Measurements from ENCODE around the gene VSIG10L.

VSIG10L gene

DNA sequence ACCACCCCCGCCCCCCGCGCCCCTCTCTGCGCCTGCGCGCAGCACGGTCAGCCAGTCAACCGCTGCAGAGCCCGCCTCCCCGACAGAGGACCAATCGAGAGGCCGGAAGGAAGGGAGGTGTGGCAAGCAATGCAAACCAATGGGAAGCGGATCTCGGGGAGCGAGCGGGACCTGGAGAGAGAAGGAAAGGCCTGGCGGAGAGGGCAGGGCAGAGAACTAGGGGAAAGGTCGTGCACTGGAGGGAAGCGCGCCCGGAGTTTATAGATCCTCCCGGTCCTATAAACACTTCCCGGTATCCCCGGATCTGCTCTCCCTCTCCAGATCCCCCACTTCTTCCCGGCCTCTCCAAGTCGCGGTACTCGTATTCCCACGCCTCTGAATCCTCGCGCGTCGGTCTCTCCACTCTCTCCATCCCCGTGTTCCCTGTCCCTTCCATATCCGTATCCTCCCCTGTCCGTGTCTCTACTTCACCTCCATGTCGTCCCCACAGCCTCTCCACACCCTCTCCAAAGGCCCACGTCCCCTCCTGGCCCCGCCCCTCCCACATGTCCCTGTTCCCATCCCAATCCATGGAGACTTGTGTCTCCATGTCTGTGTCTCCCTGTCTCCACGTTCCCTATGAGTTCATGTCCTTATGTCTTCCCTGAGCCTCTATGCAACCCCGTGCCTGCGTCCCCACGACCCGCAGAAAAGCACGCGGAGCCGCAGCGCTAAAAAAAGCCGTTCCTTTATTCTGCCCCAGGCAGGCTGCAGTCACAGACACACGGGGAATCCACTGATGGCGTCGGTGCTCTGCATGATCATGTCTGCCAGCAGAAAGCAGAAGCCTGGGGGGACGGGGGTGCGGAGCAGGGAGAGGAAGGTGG is 24.7 kb upstream of the VSIG10L start:
- DNase-seq (ENCODE audit: low read depth, low spot score): peak; percentile 97
- peak overlapping the region; percentile 65 for H3K4me3 ChIP-seq (ENCODE audit: low read length)

DNA sequence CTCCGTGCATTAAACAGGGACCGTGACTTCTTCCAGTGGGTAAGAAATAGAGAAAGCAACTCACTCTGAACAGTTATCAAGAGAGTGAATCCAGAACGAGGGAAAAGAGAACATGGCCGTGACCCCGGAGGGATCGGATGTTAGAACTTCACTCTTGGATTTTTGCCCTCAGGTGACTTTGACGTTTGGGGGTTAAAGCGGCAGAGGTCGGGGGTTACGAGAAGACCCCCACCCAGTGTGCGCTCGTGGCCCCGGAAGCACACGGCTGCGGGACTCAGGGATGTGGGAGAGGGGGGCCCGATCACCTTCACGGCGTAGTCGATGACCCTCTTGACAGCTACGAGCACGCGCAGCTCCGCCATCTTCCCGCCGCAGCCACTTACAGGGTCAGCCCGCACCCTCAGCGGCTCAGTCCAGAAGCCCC is 24.0 kb upstream of the VSIG10L start, which contains the start of gene ETFB:
Gene ETFB, minus strand, starts transcription at position 424 of the 424 bp plus-strand sequence. Its CDS starts 62 bp downstream, at position 362.
- no peak for DNase-seq (ENCODE audit: low read depth, low spot score)
- H3K4me3 ChIP-seq (ENCODE audit: low read length): peak within 1 kb of the TSS; percentile 65

DNA sequence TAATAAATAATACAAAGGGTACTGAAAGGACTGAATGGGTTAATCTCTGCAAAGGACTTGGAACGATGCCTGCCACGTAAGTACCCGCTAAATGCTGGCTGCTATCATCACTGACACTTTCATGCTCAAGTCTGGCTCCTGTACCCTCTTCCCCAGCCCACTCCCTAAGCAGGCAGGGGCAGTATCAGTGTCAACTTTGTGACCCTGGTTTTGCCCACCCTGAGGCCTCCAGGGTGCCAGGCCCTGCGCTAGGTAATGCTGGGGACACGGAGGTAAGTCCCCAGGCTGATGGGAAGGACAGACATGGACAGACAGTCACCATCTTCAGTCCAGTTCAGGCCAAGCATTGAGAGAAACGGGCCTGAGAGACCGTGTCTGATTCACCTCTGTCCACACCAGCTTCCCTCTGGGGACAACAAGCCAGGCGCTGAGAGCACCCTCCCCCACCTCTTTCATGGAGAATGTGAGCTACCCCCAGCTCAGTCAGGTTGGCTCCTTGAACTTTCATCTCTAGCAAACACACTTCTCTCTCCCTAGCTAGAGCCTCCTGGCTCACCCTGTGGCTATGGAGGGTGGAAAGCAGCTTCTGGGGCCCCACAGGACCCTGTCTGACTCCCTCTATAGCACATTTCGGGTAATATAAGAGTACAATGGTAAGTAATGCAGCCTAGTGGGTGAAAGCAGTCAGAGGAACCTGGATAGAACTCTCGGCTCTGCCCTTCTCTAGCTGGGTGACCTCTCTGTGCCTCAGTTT is 23.4 kb upstream of the VSIG10L start:
- H3K4me3 ChIP-seq (ENCODE audit: low read length): peak overlapping the region; percentile 65
- no peak for DNase-seq (ENCODE audit: low read depth, low spot score)

DNA sequence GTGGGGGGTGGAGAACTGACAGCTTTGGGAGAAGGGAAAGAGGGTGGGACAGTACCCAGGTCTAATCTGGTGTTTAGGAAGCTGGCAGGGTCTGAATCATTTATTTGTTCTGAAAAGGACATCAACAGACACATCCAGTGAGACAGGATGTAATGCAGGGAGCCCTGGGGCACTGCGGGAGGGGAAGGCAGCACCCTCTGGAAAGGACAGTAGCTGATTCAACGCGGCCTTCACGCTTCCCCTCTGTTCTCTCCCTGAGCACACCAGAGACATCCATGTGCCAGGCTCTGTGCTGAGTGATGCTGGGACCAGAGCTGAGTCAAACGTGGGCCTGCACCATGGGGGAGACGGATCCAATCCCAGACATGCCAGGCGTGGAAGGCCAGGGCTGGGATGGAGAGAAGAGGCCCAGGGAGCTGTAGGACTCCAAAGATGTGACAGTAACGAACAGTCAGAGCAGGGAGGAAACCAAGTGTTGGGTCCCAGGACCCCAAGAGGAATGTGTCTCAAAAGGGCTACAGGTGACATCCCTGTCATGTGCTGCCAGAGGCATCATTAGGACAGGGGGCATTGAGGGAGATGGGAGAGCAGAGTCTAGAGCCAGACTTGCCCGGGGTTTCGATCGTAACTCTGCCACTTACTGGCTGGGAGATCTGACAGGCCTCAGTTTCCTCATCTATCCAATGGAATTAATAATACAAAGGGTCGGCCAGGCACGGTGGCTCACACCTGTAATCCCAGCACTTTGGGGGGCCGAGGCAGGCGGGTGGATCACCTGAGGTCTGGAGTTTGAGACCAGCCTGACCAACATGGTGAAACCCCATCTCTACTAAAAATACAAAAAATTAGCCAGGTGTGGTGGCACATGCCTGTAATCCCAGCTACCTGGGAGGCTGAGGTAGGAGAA is 22.5 kb upstream of the VSIG10L start:
- DNase-seq (ENCODE audit: low read depth, low spot score): no peak
- no peak overlapping the region for H3K4me3 ChIP-seq (ENCODE audit: low read length)

DNA sequence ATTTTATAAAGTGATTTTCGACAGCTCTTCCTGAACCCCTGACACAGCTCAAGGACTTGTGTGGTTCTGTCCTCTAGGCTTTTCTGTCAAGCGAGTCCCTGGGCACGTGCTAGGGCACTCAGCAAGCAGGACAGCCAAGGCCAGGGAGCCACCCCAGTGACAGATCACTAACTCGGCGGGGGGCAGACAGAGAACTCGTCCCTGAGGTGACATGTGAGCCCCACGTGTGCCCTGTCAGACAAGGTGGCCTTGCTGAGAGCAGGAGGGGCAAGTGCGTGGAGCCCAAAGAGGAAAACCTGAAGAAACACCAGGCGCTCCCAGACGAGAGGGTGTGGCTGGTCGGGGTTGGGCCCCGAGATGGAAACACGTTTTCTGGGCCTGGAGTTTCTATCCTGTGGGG is 19.3 kb upstream of the VSIG10L start:
- DNase-seq (ENCODE audit: low read depth, low spot score): no peak
- no peak overlapping the region for H3K4me3 ChIP-seq (ENCODE audit: low read length)

DNA sequence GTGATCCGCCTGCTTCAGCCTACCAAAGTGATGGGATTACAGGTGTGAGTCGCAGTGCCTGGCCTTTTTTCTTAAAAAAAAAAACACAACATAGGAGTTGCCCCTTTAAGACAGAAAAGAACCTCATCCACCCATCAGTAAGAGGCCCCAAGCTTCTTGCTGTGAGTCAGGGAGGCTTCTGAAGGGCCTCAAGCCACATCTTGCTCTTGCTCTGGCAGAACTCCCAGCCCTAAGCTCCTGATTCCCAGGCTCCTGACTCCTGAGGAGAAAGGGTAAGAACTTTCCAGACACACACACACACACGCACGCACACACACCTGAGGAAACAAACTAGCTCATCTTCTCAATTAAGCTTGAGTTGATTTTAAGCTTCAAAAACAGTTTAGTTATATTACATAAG is 17.4 kb upstream of the VSIG10L start:
- DNase-seq (ENCODE audit: low read depth, low spot score): no peak
- no peak overlapping the region for H3K4me3 ChIP-seq (ENCODE audit: low read length)

DNA sequence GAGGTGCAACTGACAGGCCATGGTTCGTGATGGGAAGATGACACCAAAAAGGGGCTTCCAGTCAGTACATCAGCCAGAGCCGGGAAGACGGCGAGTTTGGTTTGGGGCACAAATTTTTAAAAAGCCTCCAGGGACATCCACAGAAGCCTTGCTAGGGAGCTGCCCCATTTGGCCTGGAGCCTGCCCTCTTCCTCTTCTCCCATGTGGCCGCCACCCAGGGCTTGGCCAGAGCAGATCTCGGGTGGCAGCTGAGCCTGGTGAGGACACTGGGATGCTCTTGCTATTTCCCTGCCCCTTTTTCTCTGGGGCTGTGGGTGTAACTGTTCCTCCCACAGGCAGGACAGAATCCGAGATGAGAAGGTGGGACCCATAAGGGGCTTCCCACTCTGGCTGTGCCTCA is 16.0 kb upstream of the VSIG10L start:
- no peak overlapping the region for H3K4me3 ChIP-seq (ENCODE audit: low read length)
- no peak for DNase-seq (ENCODE audit: low read depth, low spot score)

DNA sequence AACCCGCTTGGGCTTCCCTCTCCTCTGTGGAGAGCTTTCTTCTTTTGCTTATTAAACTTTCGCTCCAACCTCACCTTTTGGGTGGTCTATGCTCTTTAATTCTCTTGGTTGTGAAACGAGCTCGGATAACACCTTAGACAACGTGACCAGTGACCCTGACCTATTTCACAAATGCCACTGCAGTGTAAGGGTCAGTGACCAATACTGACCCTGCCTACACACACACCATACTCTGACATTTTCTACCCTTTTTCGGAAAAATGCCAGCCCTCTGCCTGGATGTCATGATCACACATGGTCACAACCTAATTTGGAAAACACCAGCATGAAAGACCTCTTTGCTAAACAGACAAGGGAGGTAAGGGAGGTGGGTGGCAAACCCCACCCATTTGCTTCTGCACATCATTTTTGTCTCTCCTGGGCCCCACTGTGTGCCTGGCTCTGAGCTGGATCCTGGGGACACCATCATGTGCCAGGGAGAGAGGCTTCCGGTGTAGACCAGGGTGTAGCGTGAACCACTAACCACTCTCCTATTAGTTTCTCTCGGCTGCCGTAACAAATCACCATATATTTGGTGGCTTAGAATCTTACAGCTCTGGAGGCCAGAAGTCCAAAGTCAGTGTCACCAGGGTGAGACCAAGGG is 14.3 kb upstream of the VSIG10L start:
- no peak for DNase-seq (ENCODE audit: low read depth, low spot score)
- H3K4me3 ChIP-seq (ENCODE audit: low read length): no peak overlapping the region

DNA sequence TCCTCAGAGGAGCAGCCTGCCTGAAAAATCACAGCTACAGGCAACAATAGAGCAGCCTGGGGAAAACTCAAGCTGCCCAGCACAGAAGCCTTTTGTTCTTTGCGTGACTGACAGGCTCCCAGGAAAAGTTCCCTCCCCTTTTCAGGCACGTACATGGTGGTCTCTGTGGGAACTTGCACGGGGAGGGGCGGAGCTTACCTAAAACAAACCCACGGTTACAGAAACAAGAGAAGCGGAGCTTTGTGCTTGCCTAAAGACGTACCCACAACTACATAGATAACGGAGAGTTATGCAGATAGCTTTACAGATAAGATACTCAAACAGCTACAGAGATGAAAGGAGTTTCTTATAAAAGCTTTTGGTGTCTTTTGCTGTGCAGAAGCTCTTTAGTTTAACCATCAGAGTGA is 12.8 kb upstream of the VSIG10L start:
- DNase-seq (ENCODE audit: low read depth, low spot score): peak; percentile 99
- peak overlapping the region; percentile 15 for H3K4me3 ChIP-seq (ENCODE audit: low read length)

DNA sequence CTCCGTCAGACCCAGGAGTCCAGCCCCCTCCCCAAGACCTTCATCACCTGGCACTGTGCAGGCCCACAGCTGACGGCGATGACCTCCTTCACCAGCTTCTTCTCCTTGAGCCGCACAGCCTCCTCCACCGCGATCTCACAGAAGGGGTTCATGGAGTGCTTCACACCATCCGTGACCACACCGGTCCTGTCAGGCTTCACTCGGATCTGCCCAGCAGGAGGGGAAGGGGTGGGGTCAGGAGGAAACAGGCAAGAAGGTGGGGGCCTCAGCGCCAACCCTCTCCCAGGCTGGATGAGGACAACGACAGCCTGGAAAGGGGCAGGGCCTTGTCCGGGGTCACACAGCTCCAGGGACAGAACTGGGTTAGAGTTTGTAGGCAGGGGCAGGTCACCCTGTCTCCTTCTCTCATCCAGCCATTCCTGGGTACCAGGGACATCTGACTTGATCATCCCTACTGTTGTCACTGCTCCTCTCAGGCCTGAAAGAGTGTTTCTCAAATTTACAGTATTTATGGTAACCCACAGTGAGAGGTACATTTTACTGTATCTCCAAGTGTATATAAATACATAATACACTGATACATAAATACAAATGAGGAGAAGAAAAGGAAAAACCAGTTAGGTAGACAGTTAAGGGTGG is 12.3 kb upstream of the VSIG10L start:
- no peak for DNase-seq (ENCODE audit: low read depth, low spot score)
- peak overlapping the region; percentile 15 for H3K4me3 ChIP-seq (ENCODE audit: low read length)

DNA sequence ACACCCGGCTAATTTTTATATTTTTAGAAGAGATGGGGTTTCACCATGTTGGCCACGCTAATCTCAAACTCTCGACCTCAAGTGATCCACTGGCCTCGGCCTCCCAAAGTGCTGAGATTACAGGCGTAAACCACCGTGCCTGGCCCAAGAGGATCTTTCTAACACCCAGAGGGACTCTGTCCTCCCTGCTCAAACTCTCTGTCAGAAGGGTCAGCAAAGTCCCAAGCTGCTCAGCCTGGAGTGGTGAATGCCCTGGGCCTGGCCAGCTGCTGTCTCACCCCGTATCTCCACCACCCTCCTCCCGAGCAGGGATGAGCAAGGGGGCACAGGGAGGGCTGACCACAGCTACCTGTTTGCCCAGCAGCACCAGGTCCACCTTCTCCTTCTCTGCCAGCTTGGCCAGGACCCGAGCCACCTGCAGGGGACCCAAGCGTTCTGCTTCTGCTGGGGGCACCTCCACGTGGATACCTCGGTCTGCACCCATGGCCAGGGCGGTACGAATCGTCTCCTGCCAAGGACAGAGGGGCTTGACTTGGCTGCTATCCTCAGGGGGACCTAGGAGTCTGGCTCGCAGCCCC is 10.9 kb upstream of the VSIG10L start:
- DNase-seq (ENCODE audit: low read depth, low spot score): no peak
- no peak overlapping the region for H3K4me3 ChIP-seq (ENCODE audit: low read length)

DNA sequence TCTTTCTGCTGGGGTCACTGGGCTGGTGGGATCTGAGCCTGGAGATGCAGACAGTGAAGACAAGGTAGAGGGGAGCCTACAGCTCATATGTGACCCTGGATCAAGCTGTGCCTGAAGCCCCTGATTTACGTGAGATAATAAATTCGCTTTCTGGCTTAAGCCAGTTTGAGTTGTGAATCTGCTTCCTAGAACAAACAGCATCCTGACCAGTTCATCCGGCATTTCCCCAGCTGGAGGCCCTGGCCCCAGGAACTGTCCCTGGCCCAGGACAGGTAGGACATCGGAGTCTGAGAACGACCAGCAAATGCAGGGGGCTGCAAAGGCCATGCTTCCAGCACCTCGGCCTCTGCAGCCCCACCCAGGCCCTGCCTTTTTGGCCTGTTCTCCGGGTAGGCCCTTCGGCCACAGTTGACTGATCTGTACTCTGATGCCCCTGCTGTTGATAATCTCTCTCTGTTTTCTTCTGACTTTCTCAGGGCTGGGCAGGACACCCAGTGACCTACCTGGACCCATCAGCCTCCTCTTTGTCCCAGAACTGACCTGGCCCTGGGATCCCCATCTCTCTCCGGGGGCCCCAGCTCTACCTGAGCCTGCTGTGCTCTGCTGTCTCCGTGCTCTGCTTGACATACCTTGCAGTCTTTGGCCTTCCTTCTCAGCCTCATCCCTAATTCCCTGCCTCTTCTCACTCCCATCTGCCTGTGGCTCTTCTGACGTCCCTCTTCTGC is 9.5 kb upstream of the VSIG10L start:
- DNase-seq (ENCODE audit: low read depth, low spot score): no peak
- H3K4me3 ChIP-seq (ENCODE audit: low read length): no peak overlapping the region

DNA sequence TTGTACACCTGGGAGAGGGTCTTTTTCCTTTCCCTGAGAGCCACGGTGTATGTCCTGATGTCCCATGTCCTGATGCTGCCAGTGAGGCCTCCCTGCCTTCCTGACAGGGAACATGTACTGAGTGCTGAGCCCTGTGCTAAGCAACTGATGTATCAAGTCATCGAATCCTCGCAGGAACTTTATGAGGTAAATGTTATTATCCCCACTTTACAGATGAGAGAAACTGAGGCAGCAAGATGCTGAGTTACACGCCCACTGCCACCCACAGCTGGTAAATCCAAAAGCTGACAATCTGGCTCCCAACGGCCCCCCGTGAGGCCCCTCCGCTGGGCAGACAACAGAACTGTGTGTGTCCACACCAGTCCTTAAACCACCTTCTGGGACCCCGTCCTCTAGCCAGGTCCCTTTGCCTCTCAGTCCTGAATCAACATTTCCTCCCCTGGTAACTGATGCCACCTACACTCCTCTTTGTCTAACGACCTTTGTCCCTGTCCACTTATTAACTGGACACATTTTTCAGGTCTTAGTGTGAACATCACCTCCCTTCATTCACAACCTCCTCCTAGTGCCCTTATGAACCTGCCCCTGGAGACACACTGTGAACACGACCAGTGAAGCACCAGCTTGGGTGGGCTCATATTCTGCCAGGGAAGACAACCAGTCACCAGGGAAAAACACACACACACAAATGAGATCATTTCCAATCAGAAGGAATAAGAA is 5.4 kb upstream of the VSIG10L start:
- no peak for DNase-seq (ENCODE audit: low read depth, low spot score)
- no peak overlapping the region for H3K4me3 ChIP-seq (ENCODE audit: low read length)

DNA sequence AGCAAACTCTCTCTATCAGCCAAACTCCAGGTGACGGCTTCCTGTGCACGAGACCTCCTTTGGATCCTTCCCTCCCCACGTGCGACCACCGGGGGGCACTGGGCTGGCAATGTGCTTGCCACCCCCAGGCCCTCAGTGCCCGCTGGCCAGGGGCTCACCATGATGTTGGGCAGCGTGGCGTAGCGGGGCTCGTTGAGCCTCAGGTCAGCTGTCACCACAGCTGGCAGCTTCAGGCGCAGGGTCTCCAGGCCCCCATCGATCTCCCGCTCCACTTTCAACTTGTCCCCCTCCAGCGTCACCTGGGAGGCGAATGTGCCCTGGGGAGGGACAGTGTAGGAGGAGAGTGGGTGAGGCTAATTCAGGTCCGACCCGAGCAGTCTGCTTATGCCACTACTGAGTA is 4.8 kb upstream of the VSIG10L start:
- no peak overlapping the region for H3K4me3 ChIP-seq (ENCODE audit: low read length)
- DNase-seq (ENCODE audit: low read depth, low spot score): no peak

DNA sequence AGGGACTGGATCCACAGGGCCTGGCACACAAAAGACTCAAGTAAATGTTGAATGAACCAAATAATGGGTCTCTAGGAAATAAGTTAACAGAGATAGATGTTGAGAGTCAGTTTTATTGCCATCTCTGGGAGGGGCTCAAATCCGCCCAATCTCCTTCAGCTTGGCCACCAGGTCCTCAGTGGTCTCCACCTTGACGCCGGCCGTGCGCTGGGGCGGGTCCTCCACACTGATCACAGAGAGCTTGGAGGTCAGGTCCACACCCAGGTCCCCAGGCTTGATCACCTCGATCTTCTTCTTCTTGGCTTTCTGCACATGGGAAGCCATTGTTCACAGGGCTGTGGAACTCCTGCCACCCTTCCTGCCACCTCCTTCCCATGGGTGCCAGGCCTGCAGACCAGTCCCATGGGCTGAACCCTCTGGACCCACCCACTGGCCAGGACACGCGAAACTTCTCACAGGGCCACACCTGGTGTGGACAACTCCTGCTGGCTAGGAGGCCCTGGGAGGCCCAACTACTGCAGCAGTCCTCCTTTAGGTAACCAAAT is 3.2 kb upstream of the VSIG10L start:
- H3K4me3 ChIP-seq (ENCODE audit: low read length): no peak overlapping the region
- DNase-seq (ENCODE audit: low read depth, low spot score): no peak

DNA sequence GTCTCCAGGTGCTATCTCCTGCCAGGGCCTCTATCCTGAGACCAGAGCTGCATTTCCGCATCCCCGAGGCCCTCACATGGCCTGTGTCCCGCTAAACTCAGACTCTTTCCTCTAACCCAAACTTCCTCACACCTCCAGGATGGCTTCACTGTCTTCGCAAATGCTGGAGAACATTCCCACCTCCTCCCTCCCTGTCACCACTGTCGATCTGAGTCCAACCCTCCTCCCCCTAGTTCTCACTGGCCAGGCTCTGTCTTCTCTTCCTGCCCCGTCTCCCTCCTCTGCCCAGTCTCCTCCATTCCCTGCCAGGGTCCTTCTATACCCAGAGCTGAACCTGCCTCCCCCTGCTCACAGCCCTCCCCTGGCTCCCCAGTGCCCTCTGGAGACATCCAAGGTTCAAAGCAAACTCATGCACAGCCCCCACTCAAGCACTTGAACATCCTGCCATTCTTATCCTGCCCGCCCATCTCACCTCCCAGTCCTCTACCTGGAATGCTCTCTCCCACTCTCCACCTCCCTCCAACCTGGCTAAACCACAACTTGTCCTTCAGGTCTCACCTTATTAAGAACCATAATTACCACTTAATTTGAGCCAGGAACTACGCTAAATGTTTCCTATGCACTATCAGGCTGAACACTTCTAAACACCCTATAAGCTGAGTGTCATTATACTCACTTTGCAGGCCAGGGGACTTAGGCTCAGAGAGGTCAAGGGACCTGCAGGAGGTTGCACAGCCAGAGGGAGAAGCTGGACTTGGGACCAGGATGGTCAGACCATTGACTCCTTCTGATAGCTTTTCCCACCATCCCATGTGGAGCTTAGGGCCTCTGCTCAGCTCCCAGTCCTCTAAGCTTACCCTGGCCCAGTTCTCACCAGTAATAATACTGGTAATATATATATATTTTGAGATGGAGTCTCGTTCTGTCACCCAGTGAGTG is 961 bp upstream of the VSIG10L start:
- H3K4me3 ChIP-seq (ENCODE audit: low read length): no peak overlapping the region
- DNase-seq (ENCODE audit: low read depth, low spot score): no peak
